Duodenal mucosa (tissue), 2 donors: Measurements from ENCODE around the gene CDK5RAP3.
"Not testable (repeated sequence)": the region's sequence is repeated elsewhere in the genome, so short reads cannot be mapped to it uniquely, and the experiment has no call there.

Experiments
- H3K27ac ChIP-seq: one replicate; pipeline ENCODE4 v1.7.0; 2013; ENCODE audit warnings: low read depth, low read length
- H3K27me3 ChIP-seq, 2 donors: one replicate each; pipeline ENCODE4 v1.7.0; 2013; ENCODE audit warnings: low read length in 2 of 2, control low read depth in 1 of 2; ENCODE audit not compliant: insufficient read depth in 2 of 2, control insufficient read depth in 1 of 2
- H3K36me3 ChIP-seq, 2 donors: one replicate each; pipeline ENCODE4 v1.7.0; 2013; ENCODE audit warnings: low read length in 2 of 2, control low read depth in 1 of 2; ENCODE audit not compliant: insufficient read depth in 2 of 2, control insufficient read depth in 1 of 2
- H3K4me1 ChIP-seq, 2 donors: one replicate each; pipeline ENCODE4 v1.7.0; 2013; ENCODE audit warnings: low read length in 2 of 2, control low read depth in 1 of 2; ENCODE audit not compliant: insufficient read depth in 2 of 2, control insufficient read depth in 1 of 2
- H3K4me3 ChIP-seq, 2 donors: one replicate each; pipeline ENCODE4 v1.7.0; 2013; ENCODE audit warnings: low read length in 2 of 2, low read depth in 1 of 2
- H3K9ac ChIP-seq, 2 donors: one replicate each; pipeline ENCODE4 v1.7.0; 2013; ENCODE audit warnings: low read length in 2 of 2, low read depth in 1 of 2
- H3K9me3 ChIP-seq, 2 donors: one replicate each; pipeline ENCODE4 v1.7.0; 2013; ENCODE audit warnings: low read length in 2 of 2, control low read depth in 1 of 2; ENCODE audit not compliant: control insufficient read depth in 1 of 2

CDK5RAP3 gene

GRCh38 chr17:47995241-47995935 lies 24.5 kb downstream of the CDK5RAP3 start:
- Histone ChIP-seq H3K36me3 (no peaks in the 10 kb centered on the region), H3K9ac (no peak overlapping the region), H3K4me3 (no peak overlapping the region), H3K27me3 (peaks cover 0 to 3% of the 10 kb centered on the region in 2 donors), H3K4me1 (no peaks in the 10 kb centered on the region), H3K9me3 (no peaks in the 10 kb centered on the region), H3K27ac (no peak overlapping the region)

- Histone ChIP-seq H3K36me3 (no peaks in the 10 kb centered on the region), H3K9ac (no peak overlapping the region), H3K27ac (no peak overlapping the region), H3K4me1 (no peaks in the 10 kb centered on the region), H3K9me3 (no peaks in the 10 kb centered on the region), H3K27me3 (peaks cover 0 to 3% of the 10 kb centered on the region in 2 donors), H3K4me3 (no peak overlapping the region)
Observed at GRCh38 chr17:47996201-47996600, 25.3 kb downstream of the CDK5RAP3 start.

- H3K36me3 ChIP-seq = no peaks in the 10 kb centered on the region
- no peak overlapping the region for H3K9ac ChIP-seq
- peaks cover 0 to 5% of the 10 kb centered on the region in 2 donors for H3K4me1 ChIP-seq
- no peak overlapping the region for H3K4me3 ChIP-seq
- H3K27ac ChIP-seq = no peak overlapping the region
- no peaks in the 10 kb centered on the region for H3K9me3 ChIP-seq
- H3K27me3 ChIP-seq = peaks cover 0 to 3% of the 10 kb centered on the region in 2 donors
Observed at GRCh38 chr17:47997586-47997985, 26.7 kb downstream of the CDK5RAP3 start.

GRCh38 chr17:47998044-47998443 lies 27.1 kb downstream of the CDK5RAP3 start:
- Histone ChIP-seq H3K9me3 (no peaks in the 10 kb centered on the region), H3K36me3 (no peaks in the 10 kb centered on the region), H3K4me3 (no peak overlapping the region), H3K4me1 (peaks cover 3 to 9% of the 10 kb centered on the region in 2 donors), H3K9ac (no peak overlapping the region), H3K27ac (no peak overlapping the region), H3K27me3 (peaks cover 0 to 3% of the 10 kb centered on the region in 2 donors)

- Histone ChIP-seq H3K27me3 (peaks cover 0 to 6% of the 10 kb centered on the region in 2 donors), H3K36me3 (no peaks in the 10 kb centered on the region), H3K27ac (no peak overlapping the region), H3K9me3 (no peaks in the 10 kb centered on the region), H3K9ac (no peak overlapping the region), H3K4me3 (no peak overlapping the region), H3K4me1 (peaks cover 4 to 10% of the 10 kb centered on the region in 2 donors)
Observed at GRCh38 chr17:47999582-47999981, 28.7 kb downstream of the CDK5RAP3 start.

- H3K27me3 ChIP-seq = peaks cover 0 to 3% of the 10 kb centered on the region in 2 donors
- H3K4me3 ChIP-seq = no peak overlapping the region
- H3K36me3 ChIP-seq = no peaks in the 10 kb centered on the region
- H3K4me1 ChIP-seq = peaks cover 4 to 10% of the 10 kb centered on the region in 2 donors
- no peaks in the 10 kb centered on the region for H3K9me3 ChIP-seq
- H3K27ac ChIP-seq = no peak overlapping the region
- H3K9ac ChIP-seq = no peak overlapping the region
Observed at GRCh38 chr17:48001197-48001596, 30.3 kb downstream of the CDK5RAP3 start.

- H3K9ac ChIP-seq, H3K27ac ChIP-seq, H3K4me1 ChIP-seq, H3K27me3 ChIP-seq, H3K4me3 ChIP-seq, H3K9me3 ChIP-seq, H3K36me3 ChIP-seq: not testable (repeated sequence)
Observed at GRCh38 chr17:48001657-48002056, 30.7 kb downstream of the CDK5RAP3 start.

- H3K4me3 ChIP-seq = no peak overlapping the region
- peaks cover 4 to 10% of the 10 kb centered on the region in 2 donors for H3K4me1 ChIP-seq
- no peak overlapping the region for H3K9ac ChIP-seq
- no peaks in the 10 kb centered on the region for H3K36me3 ChIP-seq
- no peak overlapping the region for H3K27ac ChIP-seq
- no peaks in the 10 kb centered on the region for H3K9me3 ChIP-seq
- peaks cover 0 to 3% of the 10 kb centered on the region in 2 donors for H3K27me3 ChIP-seq
Observed at GRCh38 chr17:48002266-48002915, 31.5 kb downstream of the CDK5RAP3 start.

- H3K27me3 ChIP-seq = peaks cover 0 to 3% of the 10 kb centered on the region in 2 donors
- H3K4me1 ChIP-seq = peaks cover 4 to 10% of the 10 kb centered on the region in 2 donors
- no peak overlapping the region for H3K9ac ChIP-seq
- H3K4me3 ChIP-seq = no peak overlapping the region
- H3K27ac ChIP-seq = no peak overlapping the region
- H3K9me3 ChIP-seq = no peaks in the 10 kb centered on the region
- no peaks in the 10 kb centered on the region for H3K36me3 ChIP-seq
Observed at GRCh38 chr17:48002916-48003416, 32.1 kb downstream of the CDK5RAP3 start.

- H3K9ac ChIP-seq = no peak overlapping the region
- H3K4me3 ChIP-seq = no peak overlapping the region
- H3K9me3 ChIP-seq = no peaks in the 10 kb centered on the region
- peaks cover 4 to 10% of the 10 kb centered on the region in 2 donors for H3K4me1 ChIP-seq
- no peaks in the 10 kb centered on the region for H3K36me3 ChIP-seq
- peaks cover 0 to 3% of the 10 kb centered on the region in 2 donors for H3K27me3 ChIP-seq
- no peak overlapping the region for H3K27ac ChIP-seq
Observed at GRCh38 chr17:48003417-48004151, 32.7 kb downstream of the CDK5RAP3 start.
